ENCODE results near the gene PRKAR1B.

PRKAR1B gene

GRCh38 chr7:672891-673290 is 54.2 kb downstream of the PRKAR1B start:
- TF ChIP-seq CTCF (IDR thresholded peaks at IDR 0.05; ENCODE audit: insufficient read depth, low read length, poor library complexity, severe bottlenecking) = no peak
- H3K27me3 ChIP-seq (replicated peaks; ENCODE audit: control insufficient read depth, insufficient read depth, low read length) = no peaks in the 10 kb centered on the region
- DNase-seq (ENCODE audit: extremely low read depth, insufficient read length) = no peak
- peaks cover 8% of the 10 kb centered on the region for H3K36me3 ChIP-seq (ENCODE audit: control insufficient read depth, insufficient read depth, low read length)
- H3K4me3 ChIP-seq (replicated peaks; ENCODE audit: low read depth, low read length) = no peak overlapping the region

GRCh38 chr7:671415-672042 is 55.6 kb downstream of the PRKAR1B start:
- TF ChIP-seq CTCF (IDR thresholded peaks at IDR 0.05; ENCODE audit: insufficient read depth, low read length, poor library complexity, severe bottlenecking) = no peak
- no peak for DNase-seq (ENCODE audit: extremely low read depth, insufficient read length)
- no peak overlapping the region for H3K4me3 ChIP-seq (replicated peaks; ENCODE audit: low read depth, low read length)
- no peaks in the 10 kb centered on the region for H3K27me3 ChIP-seq (replicated peaks; ENCODE audit: control insufficient read depth, insufficient read depth, low read length)
- peaks cover 6% of the 10 kb centered on the region for H3K36me3 ChIP-seq (ENCODE audit: control insufficient read depth, insufficient read depth, low read length)

GRCh38 chr7:670501-671390 is 56.3 kb downstream of the PRKAR1B start:
- no peaks in the 10 kb centered on the region for H3K27me3 ChIP-seq (replicated peaks; ENCODE audit: control insufficient read depth, insufficient read depth, low read length)
- TF ChIP-seq CTCF (IDR thresholded peaks at IDR 0.05; ENCODE audit: insufficient read depth, low read length, poor library complexity, severe bottlenecking) = no peak
- no peak for DNase-seq (ENCODE audit: extremely low read depth, insufficient read length)
- peaks cover 4% of the 10 kb centered on the region for H3K36me3 ChIP-seq (ENCODE audit: control insufficient read depth, insufficient read depth, low read length)
- H3K4me3 ChIP-seq (replicated peaks; ENCODE audit: low read depth, low read length) = no peak overlapping the region

GRCh38 chr7:668958-669357 is 58.1 kb downstream of the PRKAR1B start:
- Histone ChIP-seq H3K27me3 (replicated peaks; ENCODE audit: control insufficient read depth, insufficient read depth, low read length) (no peaks in the 10 kb centered on the region), H3K4me3 (replicated peaks; ENCODE audit: low read depth, low read length) (no peak overlapping the region), H3K36me3 (ENCODE audit: control insufficient read depth, insufficient read depth, low read length) (peaks cover 4% of the 10 kb centered on the region)
- TF ChIP-seq CTCF (IDR thresholded peaks at IDR 0.05; ENCODE audit: insufficient read depth, low read length, poor library complexity, severe bottlenecking) = no peak
- no peak for DNase-seq (ENCODE audit: extremely low read depth, insufficient read length)

- H3K27me3 ChIP-seq (replicated peaks; ENCODE audit: control insufficient read depth, insufficient read depth, low read length) = no peaks in the 10 kb centered on the region
- H3K36me3 ChIP-seq (ENCODE audit: control insufficient read depth, insufficient read depth, low read length) = peaks cover 4% of the 10 kb centered on the region
- no peak overlapping the region for H3K4me3 ChIP-seq (replicated peaks; ENCODE audit: low read depth, low read length)
- DNase-seq (ENCODE audit: extremely low read depth, insufficient read length) = no peak
- no peak for TF ChIP-seq CTCF (IDR thresholded peaks at IDR 0.05; ENCODE audit: insufficient read depth, low read length, poor library complexity, severe bottlenecking)
Observed at GRCh38 chr7:668139-668931, 58.7 kb downstream of the PRKAR1B start.
